ENCODE results near the gene HSPA6. TPM values are rescaled to one million over a fixed set of nuclear protein-coding genes. Genes with fewer than 3 reads are reported as not detected.
"Not testable (repeated sequence)": the region's sequence is repeated elsewhere in the genome, so short reads cannot be mapped to it uniquely, and the experiment has no call there.

HSPA6 gene
- total and polyA plus RNA-seq, 2 experiments from 2014 or later, result 0.50 to 13.2 TPM

GRCh38 chr1:161510477-161510876 lies 13.9 kb upstream of the HSPA6 start:
- Histone ChIP-seq H3K27me3 (no peaks in the 10 kb centered on the region), H2AFZ (no peak overlapping the region), H3K9me2 (replicated peaks; ENCODE audit: insufficient read depth) (no peaks in the 10 kb centered on the region), H3K27ac (no peak overlapping the region), H3K9me3 (ENCODE audit: low read depth) (no peaks in the 10 kb centered on the region), H3K4me3 (no peak overlapping the region), H3K36me3 (replicated peaks; ENCODE audit: insufficient read depth, low read depth) (no peaks in the 10 kb centered on the region), H3K4me2 (no peak overlapping the region), H3K4me1 (ENCODE audit: insufficient read depth) (peaks cover 17% of the 10 kb centered on the region), H3K79me2 (no peaks in the 10 kb centered on the region), H4K20me1 (ENCODE audit: insufficient read depth, poor library complexity, severe bottlenecking) (no peaks in the 10 kb centered on the region)
- DNase-seq (ENCODE audit: low spot score), result no peak
- WGBS (ENCODE audit: low lambda C conversion rate, missing lambda C conversion rate), result 81% methylated on average over 3 of the region's 3 CpGs
- TF ChIP-seq CTCF (IDR thresholded peaks at IDR 0.05; ENCODE audit: poor library complexity) (no peak), EZH2phosphoT487 (IDR thresholded peaks at IDR 0.05; ENCODE audit: low read depth, severe bottlenecking, unreplicated experiment) (no peak), EZH2 (IDR thresholded peaks at IDR 0.05; ENCODE audit: borderline replicate concordance) (no peak)

GRCh38 chr1:161511018-161511755 lies 13.2 kb upstream of the HSPA6 start:
- Histone ChIP-seq H3K4me3 (no peak overlapping the region), H3K36me3 (replicated peaks; ENCODE audit: insufficient read depth, low read depth) (no peaks in the 10 kb centered on the region), H2AFZ (no peak overlapping the region), H3K9me2 (replicated peaks; ENCODE audit: insufficient read depth) (no peaks in the 10 kb centered on the region), H3K79me2 (no peaks in the 10 kb centered on the region), H3K27me3 (no peaks in the 10 kb centered on the region), H3K9me3 (ENCODE audit: low read depth) (no peaks in the 10 kb centered on the region), H3K4me1 (ENCODE audit: insufficient read depth) (peaks cover 17% of the 10 kb centered on the region), H4K20me1 (ENCODE audit: insufficient read depth, poor library complexity, severe bottlenecking) (no peaks in the 10 kb centered on the region), H3K27ac (no peak overlapping the region), H3K4me2 (no peak overlapping the region)
- DNase-seq (ENCODE audit: low spot score), result peak; percentile 31
- no peak for TF ChIP-seq EZH2phosphoT487 (IDR thresholded peaks at IDR 0.05; ENCODE audit: low read depth, severe bottlenecking, unreplicated experiment)
- no peak for TF ChIP-seq EZH2 (IDR thresholded peaks at IDR 0.05; ENCODE audit: borderline replicate concordance)
- TF ChIP-seq CTCF (IDR thresholded peaks at IDR 0.05; ENCODE audit: poor library complexity), result no peak
- 87% methylated on average over 5 of the region's 5 CpGs for WGBS (ENCODE audit: low lambda C conversion rate, missing lambda C conversion rate)

GRCh38 chr1:161511756-161512060 lies 12.6 kb upstream of the HSPA6 start:
- Histone ChIP-seq H3K9me2 (replicated peaks; ENCODE audit: insufficient read depth) (no peaks in the 10 kb centered on the region), H3K4me1 (ENCODE audit: insufficient read depth) (peaks cover 14% of the 10 kb centered on the region), H4K20me1 (ENCODE audit: insufficient read depth, poor library complexity, severe bottlenecking) (no peaks in the 10 kb centered on the region), H3K36me3 (replicated peaks; ENCODE audit: insufficient read depth, low read depth) (no peaks in the 10 kb centered on the region), H3K4me2 (no peak overlapping the region), H3K27ac (no peak overlapping the region), H3K27me3 (no peaks in the 10 kb centered on the region), H3K9me3 (ENCODE audit: low read depth) (no peaks in the 10 kb centered on the region), H3K4me3 (no peak overlapping the region), H3K79me2 (no peaks in the 10 kb centered on the region), H2AFZ (no peak overlapping the region)
- DNase-seq (ENCODE audit: low spot score), result no peak
- TF ChIP-seq CTCF (IDR thresholded peaks at IDR 0.05; ENCODE audit: poor library complexity) (no peak), EZH2 (IDR thresholded peaks at IDR 0.05; ENCODE audit: borderline replicate concordance) (no peak), EZH2phosphoT487 (IDR thresholded peaks at IDR 0.05; ENCODE audit: low read depth, severe bottlenecking, unreplicated experiment) (no peak)
- WGBS (ENCODE audit: low lambda C conversion rate, missing lambda C conversion rate), result 94% methylated on average over 7 of the region's 7 CpGs

- H4K20me1 ChIP-seq (ENCODE audit: insufficient read depth, poor library complexity, severe bottlenecking); H3K27me3 ChIP-seq; H3K9me2 ChIP-seq (replicated peaks; ENCODE audit: insufficient read depth); H3K4me3 ChIP-seq; H3K4me2 ChIP-seq; H2AFZ ChIP-seq; DNase-seq (ENCODE audit: low spot score); H3K79me2 ChIP-seq; H3K9me3 ChIP-seq (ENCODE audit: low read depth); H3K36me3 ChIP-seq (replicated peaks; ENCODE audit: insufficient read depth, low read depth): not testable (repeated sequence)
- WGBS (ENCODE audit: low lambda C conversion rate, missing lambda C conversion rate), result 78% methylated on average over 4 of the region's 6 CpGs
- H3K27ac ChIP-seq, result peak overlapping the region; percentile 56
- H3K4me1 ChIP-seq (ENCODE audit: insufficient read depth), result peaks cover 12% of the 10 kb centered on the region
Measured at GRCh38 chr1:161512636-161513447, 11.5 kb upstream of the HSPA6 start.

- H3K79me2 ChIP-seq; H3K27me3 ChIP-seq; H3K36me3 ChIP-seq (replicated peaks; ENCODE audit: insufficient read depth, low read depth); H3K9me3 ChIP-seq (ENCODE audit: low read depth); H3K4me3 ChIP-seq; H3K9me2 ChIP-seq (replicated peaks; ENCODE audit: insufficient read depth); H4K20me1 ChIP-seq (ENCODE audit: insufficient read depth, poor library complexity, severe bottlenecking); H2AFZ ChIP-seq; DNase-seq (ENCODE audit: low spot score): not testable (repeated sequence)
- peaks cover 12% of the 10 kb centered on the region for H3K4me1 ChIP-seq (ENCODE audit: insufficient read depth)
- 60% methylated on average over 1 of the region's 1 CpG for WGBS (ENCODE audit: low lambda C conversion rate, missing lambda C conversion rate)
- H3K4me2 ChIP-seq, result peak overlapping the region; percentile 31
- H3K27ac ChIP-seq, result peak overlapping the region; percentile 87
Measured at GRCh38 chr1:161513448-161513780, 10.9 kb upstream of the HSPA6 start.

- WGBS (ENCODE audit: low lambda C conversion rate, missing lambda C conversion rate), result 50% methylated on average over 1 of the region's 1 CpG
- H3K27ac ChIP-seq, result peak overlapping the region; percentile 87
Measured at GRCh38 chr1:161513953-161514352, 10.4 kb upstream of the HSPA6 start.

More at GRCh38 chr1:161513953-161514352, 10.4 kb upstream of the HSPA6 start:
- Histone ChIP-seq H3K4me1 (ENCODE audit: insufficient read depth) (peaks cover 12% of the 10 kb centered on the region), H3K4me2 (peak overlapping the region; percentile 31)
- not testable (repeated sequence) for H3K9me2 ChIP-seq (replicated peaks; ENCODE audit: insufficient read depth); H3K27me3 ChIP-seq; H3K36me3 ChIP-seq (replicated peaks; ENCODE audit: insufficient read depth, low read depth); DNase-seq (ENCODE audit: low spot score); H3K9me3 ChIP-seq (ENCODE audit: low read depth); H3K79me2 ChIP-seq; H2AFZ ChIP-seq; H4K20me1 ChIP-seq (ENCODE audit: insufficient read depth, poor library complexity, severe bottlenecking); H3K4me3 ChIP-seq
